Stimulated activated naive CD4-positive, alpha-beta T cell treated with Interleukin-2 at 50 U/mL for 16 hours (primary cell): Measurements from ENCODE around the gene PTPN1.
"Not testable (repeated sequence)": the region's sequence is repeated elsewhere in the genome, so short reads cannot be mapped to it uniquely, and the experiment has no call there.

ENCODE experiments used
- DNase-seq: peaks from one replicate; lab custom pipeline; 2025; lab: John Stamatoyannopoulos, UW

Gene PTPN1

GRCh38 chr20:50481741-50482140, 28.4 kb upstream of the PTPN1 start:
- no peak for DNase-seq

GRCh38 chr20:50482396-50482981, 27.7 kb upstream of the PTPN1 start:
- no peak for DNase-seq

GRCh38 chr20:50484271-50484976, 25.8 kb upstream of the PTPN1 start:
- DNase-seq: no peak

GRCh38 chr20:50487397-50487796, 22.8 kb upstream of the PTPN1 start:
- DNase-seq: no peak

- DNase-seq: no peak
Measured at GRCh38 chr20:50488236-50488806, 21.9 kb upstream of the PTPN1 start.

GRCh38 chr20:50491168-50491567, 19.0 kb upstream of the PTPN1 start:
- no peak for DNase-seq

GRCh38 chr20:50491926-50492634, 18.1 kb upstream of the PTPN1 start:
- no peak for DNase-seq

GRCh38 chr20:50493881-50494253, 16.3 kb upstream of the PTPN1 start:
- DNase-seq: no peak

- DNase-seq: no peak
Measured at GRCh38 chr20:50494428-50494827, 15.8 kb upstream of the PTPN1 start.

GRCh38 chr20:50496773-50497385, 13.3 kb upstream of the PTPN1 start:
- DNase-seq: no peak

GRCh38 chr20:50498071-50498776, 12.0 kb upstream of the PTPN1 start:
- DNase-seq: no peak

- DNase-seq: no peak
Measured at GRCh38 chr20:50499938-50500337, 10.2 kb upstream of the PTPN1 start.

GRCh38 chr20:50501972-50502745, 8.0 kb upstream of the PTPN1 start:
- DNase-seq: no peak

- DNase-seq: no peak
Measured at GRCh38 chr20:50504231-50504823, 5.9 kb upstream of the PTPN1 start.

GRCh38 chr20:50506270-50506579, 4.0 kb upstream of the PTPN1 start:
- DNase-seq: no peak

GRCh38 chr20:50507745-50508144, 2.4 kb upstream of the PTPN1 start:
- DNase-seq: not testable (repeated sequence)

- no peak for DNase-seq
Measured at GRCh38 chr20:50508171-50508755, 1.9 kb upstream of the PTPN1 start.

GRCh38 chr20:50510706-50511542, 741 bp downstream of the PTPN1 start:
- no peak for DNase-seq

GRCh38 chr20:50512323-50512722, 2.1 kb downstream of the PTPN1 start:
- no peak for DNase-seq
